HEK293T (cell line): ENCODE measurements around the gene CTNNA3.

Experiments
- CTCF ChIA-PET: fragments of 350-600 bp; formaldehyde crosslinking; extraction: SDS; loops from one replicate; lab custom pipeline; 2021; ENCODE audit warnings: antibody characterized with exemption, inconsistent platforms; lab: Yijun Ruan, JAX
- POLR2A ChIA-PET: fragments of 350-600 bp; formaldehyde crosslinking; extraction: SDS; loops from one replicate; lab custom pipeline; 2020; ENCODE audit warnings: antibody characterized with exemption, inconsistent platforms; lab: Yijun Ruan, JAX
- DNase-seq: peaks from one replicate; pipeline ENCODE4 v3.0.0; 2012; ENCODE audit warnings: mixed read lengths; ENCODE audit errors: extremely low spot score
- ARNT ChIP-seq: fragments of 450-650 bp; IDR thresholded peaks from 2 replicates; pipeline ENCODE4 v1.6.1; 2017; ENCODE audit warnings: mild to moderate bottlenecking
- BHLHE40 ChIP-seq: fragments of 450-650 bp; IDR thresholded peaks from 2 replicates; pipeline ENCODE4 v1.6.1; 2016; ENCODE audit warnings: mild to moderate bottlenecking, moderate library complexity, borderline replicate concordance
- CTBP1 ChIP-seq: fragments of 450-650 bp; IDR thresholded peaks from 2 replicates; pipeline ENCODE4 v1.6.1; 2016; ENCODE audit warnings: borderline replicate concordance
- ELF4 ChIP-seq: fragments of 450-650 bp; IDR thresholded peaks from 2 replicates; pipeline ENCODE4 v1.6.1; 2017; ENCODE audit warnings: antibody characterized with exemption
- FOXA1 ChIP-seq: fragments of 450-650 bp; IDR thresholded peaks from 2 replicates; pipeline ENCODE4 v1.6.1; 2016; ENCODE audit warnings: mild to moderate bottlenecking
- FOXK2 ChIP-seq: fragments of 450-650 bp; IDR thresholded peaks from 2 replicates; pipeline ENCODE4 v1.6.1; 2016; ENCODE audit warnings: mild to moderate bottlenecking
- FOXM1 ChIP-seq: fragments of 450-650 bp; IDR thresholded peaks from 2 replicates; pipeline ENCODE4 v1.6.1; 2017; ENCODE audit warnings: mild to moderate bottlenecking, borderline replicate concordance
- HDGF ChIP-seq: fragments of 450-650 bp; IDR thresholded peaks from 2 replicates; pipeline ENCODE4 v1.6.1; 2017; ENCODE audit warnings: antibody characterized with exemption, borderline replicate concordance
- L3MBTL2 ChIP-seq: fragments of 450-650 bp; conservative IDR thresholded peaks from 2 replicates; pipeline ENCODE4 v1.6.1; 2016; ENCODE audit warnings: mild to moderate bottlenecking
- LEF1 ChIP-seq: fragments of 450-650 bp; IDR thresholded peaks from 2 replicates; pipeline ENCODE4 v1.6.1; 2017; ENCODE audit warnings: mild to moderate bottlenecking, borderline replicate concordance
- NFRKB ChIP-seq: fragments of 450-650 bp; IDR thresholded peaks from 2 replicates; pipeline ENCODE4 v1.6.1; 2016; ENCODE audit warnings: mild to moderate bottlenecking, moderate library complexity
- PKNOX1 ChIP-seq: fragments of 450-650 bp; IDR thresholded peaks from 2 replicates; pipeline ENCODE4 v1.6.1; 2016
- SP1 ChIP-seq: fragments of 450-650 bp; IDR thresholded peaks from 2 replicates; pipeline ENCODE4 v1.6.1; 2017
- SUZ12 ChIP-seq: fragments of 450-650 bp; IDR thresholded peaks from 2 replicates; pipeline ENCODE4 v1.6.1; 2016; ENCODE audit warnings: mild to moderate bottlenecking
- TARDBP ChIP-seq: fragments of 450-650 bp; IDR thresholded peaks from 2 replicates; pipeline ENCODE4 v1.6.1; 2016
- ZNF384 ChIP-seq: fragments of 450-650 bp; IDR thresholded peaks from 2 replicates; pipeline ENCODE4 v1.6.1; 2016

CTNNA3 gene

GRCh38 chr10:67678335-67678974 lies 17.5 kb downstream of the CTNNA3 start:
- POLR2A ChIA-PET, result no interaction called here
- CTCF ChIA-PET, result interaction anchor here (0.6 kb wide), 1 partner anchor 95 kb away, joined by 3 read pairs; no protein-coding TSS in a partner anchor

GRCh38 chr10:67676208-67676825 lies 19.7 kb downstream of the CTNNA3 start:
- no peak for TF ChIP-seq ELF4
- TF ChIP-seq BHLHE40, result no peak
- no peak for TF ChIP-seq LEF1
- no peak for TF ChIP-seq FOXK2
- no peak for TF ChIP-seq CTBP1
- TF ChIP-seq SUZ12, result no peak
- no peak for TF ChIP-seq NFRKB
- no peak for TF ChIP-seq HDGF
- no peak for TF ChIP-seq ARNT
- no peak for TF ChIP-seq PKNOX1
- TF ChIP-seq TARDBP, result no peak
- TF ChIP-seq FOXM1, result no peak
- TF ChIP-seq ZNF384, result no peak
- no peak for TF ChIP-seq SP1
- TF ChIP-seq L3MBTL2, result no peak
- no peak for DNase-seq
- POLR2A ChIA-PET, result no interaction called here
- CTCF ChIA-PET, result no interaction called here

More at GRCh38 chr10:67678335-67678974, 17.5 kb downstream of the CTNNA3 start:
- TF ChIP-seq PKNOX1 (no peak), SUZ12 (no peak), FOXK2 (no peak)
- DNase-seq, result no peak

- DNase-seq, result no peak
- no peak for TF ChIP-seq FOXK2
- TF ChIP-seq TARDBP, result no peak
- TF ChIP-seq NFRKB, result no peak
- TF ChIP-seq FOXA1, result no peak
- TF ChIP-seq SP1, result no peak
- TF ChIP-seq PKNOX1, result no peak
- no peak for TF ChIP-seq LEF1
- no peak for TF ChIP-seq ARNT
- TF ChIP-seq L3MBTL2, result no peak
- no peak for TF ChIP-seq FOXM1
- no peak for TF ChIP-seq ELF4
- no peak for TF ChIP-seq CTBP1
- TF ChIP-seq ZNF384, result no peak
- TF ChIP-seq SUZ12, result no peak
- TF ChIP-seq BHLHE40, result no peak
- TF ChIP-seq HDGF, result no peak
- ChIA-PET CTCF (no interaction called here), POLR2A (no interaction called here)
Measured at GRCh38 chr10:67670401-67670800, 25.6 kb downstream of the CTNNA3 start.

GRCh38 chr10:67669978-67670377 lies 26.0 kb downstream of the CTNNA3 start:
- CTCF ChIA-PET, result no interaction called here
- POLR2A ChIA-PET, result no interaction called here
- TF ChIP-seq L3MBTL2, result no peak
- no peak for TF ChIP-seq FOXK2
- no peak for TF ChIP-seq HDGF
- TF ChIP-seq ARNT, result no peak
- TF ChIP-seq ZNF384, result no peak
- no peak for TF ChIP-seq FOXM1
- TF ChIP-seq SUZ12, result no peak
- TF ChIP-seq BHLHE40, result no peak
- no peak for TF ChIP-seq SP1
- TF ChIP-seq CTBP1, result no peak
- TF ChIP-seq LEF1, result no peak
- TF ChIP-seq NFRKB, result no peak
- no peak for TF ChIP-seq TARDBP
- no peak for TF ChIP-seq ELF4
- no peak for TF ChIP-seq PKNOX1
- no peak for TF ChIP-seq FOXA1
- DNase-seq, result no peak

GRCh38 chr10:67668448-67668847 lies 27.5 kb downstream of the CTNNA3 start:
- ChIA-PET CTCF (no interaction called here), POLR2A (no interaction called here)
- DNase-seq, result no peak
- TF ChIP-seq FOXM1, result no peak
- no peak for TF ChIP-seq L3MBTL2
- TF ChIP-seq FOXA1, result no peak
- no peak for TF ChIP-seq NFRKB
- no peak for TF ChIP-seq TARDBP
- no peak for TF ChIP-seq ELF4
- no peak for TF ChIP-seq SUZ12
- no peak for TF ChIP-seq LEF1
- TF ChIP-seq ZNF384, result no peak
- no peak for TF ChIP-seq CTBP1
- TF ChIP-seq ARNT, result no peak
- TF ChIP-seq PKNOX1, result no peak
- TF ChIP-seq BHLHE40, result no peak
- TF ChIP-seq HDGF, result no peak
- TF ChIP-seq FOXK2, result no peak
- TF ChIP-seq SP1, result no peak
